GM12878 (cell line): ENCODE results near the gene RAD52. TPM values are rescaled to one million over a fixed set of nuclear protein-coding genes. Genes with fewer than 3 reads are reported as not detected.

Experiments used
- ATAC-seq: fragments of 200-7000 bp; cut with Tn5 transposase; 3 replicates; pipeline ENCODE4 v1.9.1; 2020; ENCODE audit warnings: mild to moderate bottlenecking, moderate library complexity
- BruUV-seq: library from RNA; stranded (reverse); fragments of 400-500 nt; replicated peaks from 2 replicates; lab custom pipeline; 2021; lab: Mats Ljungman, UMichigan
- CTCF ChIA-PET: fragments of 300-600 bp; sonication (Branson Sonifier 250); formaldehyde crosslinking; extraction: SDS; loops from one replicate; lab custom pipeline; 2021; ENCODE audit warnings: inconsistent platforms; lab: Yijun Ruan, JAX
- POLR2A ChIA-PET: fragments of 350-600 bp; formaldehyde crosslinking; extraction: SDS; loops from one replicate; lab custom pipeline; 2021; ENCODE audit warnings: inconsistent platforms; lab: Charles Lee
- RAD21 ChIA-PET: fragments of 300-600 bp; sonication (Branson Sonifier 250); formaldehyde crosslinking; loops from one replicate; lab custom pipeline; 2023; ENCODE audit warnings: antibody characterized with exemption; ENCODE audit not compliant: unreplicated experiment; lab: Charles Lee
- SMC1A ChIA-PET: fragments of 300-600 bp; sonication (Branson Sonifier 250); formaldehyde crosslinking; loops from one replicate; lab custom pipeline; 2023; ENCODE audit not compliant: unreplicated experiment, uncharacterized antibody; lab: Charles Lee
- DNase-seq: peaks from one replicate; pipeline ENCODE4 v3.0.0-alpha.2; 2011; ENCODE audit warnings: low read depth, low spot score
- FAIRE-seq: peaks from 3 replicates; lab custom pipeline; 2011; peaks lifted over from hg19 to GRCh38; lab: Jason Lieb, UNC
- H2AFZ ChIP-seq: 2 replicates; pipeline ENCODE4 v1.6.0; 2011; ENCODE audit warnings: low read depth, low read length, control low read depth; ENCODE audit not compliant: control insufficient read depth
- H3K27ac ChIP-seq: 2 replicates; pipeline ENCODE4 v1.5.1; 2011; ENCODE audit warnings: control low read depth; ENCODE audit not compliant: control insufficient read depth, insufficient read depth
- H3K27me3 ChIP-seq, 2 experiments: replicated peaks in 1 of 2; 2 replicates each; pipeline versions ENCODE4 v1.6.0 to v1.6.1; 2011; ENCODE audit warnings: low read length in 1 of 2; ENCODE audit not compliant: control insufficient read depth in 2 of 2, insufficient read depth in 2 of 2
- H3K36me3 ChIP-seq, 2 experiments: 2 replicates each; pipeline ENCODE4 v1.5.1; 2011; ENCODE audit warnings: low read length in 1 of 2; ENCODE audit not compliant: control insufficient read depth in 2 of 2, insufficient read depth in 2 of 2
- H3K4me1 ChIP-seq: 2 replicates; pipeline ENCODE4 v1.6.1; 2011; ENCODE audit warnings: mild to moderate bottlenecking, low read length, moderate library complexity, mixed read lengths; ENCODE audit not compliant: control insufficient read depth, insufficient read depth
- H3K4me2 ChIP-seq: 2 replicates; pipeline ENCODE4 v1.6.0; 2011; ENCODE audit warnings: control low read depth; ENCODE audit not compliant: control insufficient read depth, insufficient read depth
- H3K4me3 ChIP-seq: fragments of 200-600 bp; sonication (generic); 2 replicates; pipeline ENCODE4 v1.5.1; 2016
- H3K79me2 ChIP-seq: 2 replicates; pipeline ENCODE4 v1.6.0; 2011; ENCODE audit warnings: low read length; ENCODE audit not compliant: control insufficient read depth, insufficient read depth
- H3K9ac ChIP-seq: 2 replicates; pipeline ENCODE4 v1.8.0; 2011; ENCODE audit warnings: low read length, control low read depth, mixed read lengths; ENCODE audit not compliant: control insufficient read depth, insufficient read depth
- H3K9me3 ChIP-seq: replicated peaks from 3 replicates; pipeline ENCODE4 v1.5.1; 2011; ENCODE audit warnings: mild to moderate bottlenecking, low read length; ENCODE audit not compliant: control insufficient read depth, insufficient read depth
- H4K20me1 ChIP-seq: 2 replicates; pipeline ENCODE4 v1.6.0; 2011; ENCODE audit not compliant: control insufficient read depth, insufficient read depth
- CBX5 ChIP-seq: sonication (generic); IDR thresholded peaks from 2 replicates; pipeline ENCODE4 v1.6.1; 2016; ENCODE audit warnings: low read depth, moderate library complexity, mild to moderate bottlenecking, inconsistent platforms
- MEF2A ChIP-seq: IDR thresholded peaks from 2 replicates; pipeline ENCODE4 v1.6.1; 2011; ENCODE audit warnings: low read depth, mild to moderate bottlenecking, low read length, moderate library complexity; ENCODE audit not compliant: insufficient read depth
- MTA3 ChIP-seq: IDR thresholded peaks from 2 replicates; pipeline ENCODE4 v1.6.1; 2012; ENCODE audit warnings: low read length, inconsistent platforms, borderline replicate concordance
- POLR2AphosphoS5 ChIP-seq: IDR thresholded peaks from 2 replicates; pipeline ENCODE4 v1.6.1; 2011; ENCODE audit warnings: mild to moderate bottlenecking, low read length, inconsistent platforms
- ZNF217 ChIP-seq: fragments of 450-650 bp; IDR thresholded peaks from 2 replicates; pipeline ENCODE4 v1.6.1; 2017; ENCODE audit warnings: antibody characterized with exemption, mild to moderate bottlenecking
- ZZZ3 ChIP-seq: IDR thresholded peaks from 2 replicates; pipeline ENCODE4 v1.6.1; 2011; ENCODE audit warnings: low read depth; ENCODE audit not compliant: control insufficient read depth, insufficient read length
- WGBS: methylation state at CpG from one replicate; pipeline ENCODE4 v1.1.6; 2016; ENCODE audit warnings: low lambda C conversion rate; ENCODE audit not compliant: insufficient replicate concordance, insufficient coverage; ENCODE audit errors: missing lambda C conversion rate; 5-methylcytosine and 5-hydroxymethylcytosine counted together
- in situ Hi-C: fragments of 300-500 bp; cut with MboI; formaldehyde crosslinking; loops from 9 replicates; pipeline ENCODE4 v1.14.3; 2018; ENCODE audit warnings: mixed read lengths
- intact Hi-C: fragments of 100-400 bp; cut with micrococcal nuclease; formaldehyde crosslinking; loops from one replicate; pipeline ENCODE4 v1.14.2; 2022; ENCODE audit not compliant: unreplicated experiment
- polyA plus RNA-seq, 11 experiments: library from polyadenylated mRNA; depleted of rRNA in 4 of 11; unstranded in 6 of 11; stranded (reverse) in 5 of 11; fragments of >200 nt; fragmentation: Nextera tagmentation in 4 of 11; fragmentation: Illumina TruSeq in 1 of 11; extraction: Ambion mirVana in 4 of 11; extraction: Trizol in 1 of 11; gene quantifications; 1 replicate in 1 of 11; 2 replicates in 10 of 11; pipeline versions ENCODE4 v1.2.1 to v1.2.3, GENCODE V29; 2011 to 2016; ENCODE audit warnings: inconsistent platforms in 2 of 11, missing spikeins in 2 of 11, low read depth in 1 of 11
- total RNA-seq, 4 experiments: library from RNA; depleted of rRNA in 3 of 4; stranded (reverse); fragments of >200 nt in 3 of 4; fragmentation: Illumina TruSeq in 1 of 4; extraction: Trizol in 1 of 4; gene quantifications; 2 replicates each; pipeline versions ENCODE4 v1.2.1 to v1.2.3, GENCODE V29; 2013 to 2021
- TF ChIP-seq, protein P1 (sequence below): IDR thresholded peaks from 2 replicates; pipeline ENCODE4 v1.6.1; 2012; ENCODE audit warnings: low read depth, low read length, improper control_type of control experiment

Gene RAD52
- total and polyA plus RNA-seq, 10 of the 15 experiments (the other 5 are each of a cell fraction or from before 2014, with no cell fraction given), result 2.0 to 15.7 (median 8.9) TPM

DNA sequence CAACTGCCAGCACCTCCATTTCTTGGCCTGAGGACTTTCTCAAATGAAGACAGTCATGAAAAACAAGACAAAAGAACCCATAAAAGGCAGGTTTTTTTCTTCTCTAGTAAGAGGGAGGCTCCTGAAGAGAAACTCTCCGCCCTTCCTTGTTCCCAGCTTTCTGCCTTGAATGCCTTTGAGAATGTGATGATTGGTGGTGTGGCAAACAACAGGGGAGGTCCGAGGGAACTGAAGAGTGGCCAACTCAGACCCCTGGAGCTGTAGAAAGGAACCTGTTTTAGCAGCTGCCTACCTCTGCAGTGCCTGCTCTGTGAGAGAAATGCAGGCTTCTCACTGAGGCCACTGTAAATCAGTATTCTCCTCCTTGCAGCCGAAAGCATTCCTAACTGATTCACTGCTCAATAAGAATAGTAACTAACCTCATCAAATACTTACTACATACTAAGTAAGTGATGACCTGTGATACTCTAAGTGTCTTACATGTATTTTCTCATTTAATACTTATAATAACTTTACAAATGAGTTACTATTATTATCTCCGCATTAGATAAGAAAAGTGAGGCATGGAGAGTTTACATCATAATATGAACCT, 24.9 kb upstream of the RAD52 start:
- DNase-seq (no peak), ATAC-seq (no peak), FAIRE-seq (no peak)
- in situ Hi-C loops (no loop called here), intact Hi-C loops (no loop called here)
- TF ChIP-seq, protein P1, sequence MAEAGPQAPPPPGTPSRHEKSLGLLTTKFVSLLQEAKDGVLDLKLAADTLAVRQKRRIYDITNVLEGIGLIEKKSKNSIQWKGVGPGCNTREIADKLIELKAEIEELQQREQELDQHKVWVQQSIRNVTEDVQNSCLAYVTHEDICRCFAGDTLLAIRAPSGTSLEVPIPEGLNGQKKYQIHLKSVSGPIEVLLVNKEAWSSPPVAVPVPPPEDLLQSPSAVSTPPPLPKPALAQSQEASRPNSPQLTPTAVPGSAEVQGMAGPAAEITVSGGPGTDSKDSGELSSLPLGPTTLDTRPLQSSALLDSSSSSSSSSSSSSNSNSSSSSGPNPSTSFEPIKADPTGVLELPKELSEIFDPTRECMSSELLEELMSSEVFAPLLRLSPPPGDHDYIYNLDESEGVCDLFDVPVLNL, result no peak
- no peak for TF ChIP-seq MEF2A
- TF ChIP-seq ZZZ3, result no peak
- no peak for TF ChIP-seq ZNF217
- no peak for TF ChIP-seq CBX5
- no peak for TF ChIP-seq POLR2AphosphoS5
- ChIA-PET CTCF (no interaction called here), SMC1A (no interaction called here), POLR2A (no interaction called here), RAD21 (no interaction called here)
- H3K79me2 ChIP-seq, result no peaks in the 10 kb centered on the region
- H3K36me3 ChIP-seq, result no peaks in the 10 kb centered on the region
- H3K9ac ChIP-seq, result no peak overlapping the region
- H2AFZ ChIP-seq, result no peak overlapping the region
- H3K4me3 ChIP-seq, result no peak overlapping the region
- no peaks in the 10 kb centered on the region; the same call in 1 of the 2 replicates for H4K20me1 ChIP-seq
- H3K9me3 ChIP-seq, result no peaks in the 10 kb centered on the region; the same call in 2 of the 3 replicates
- H3K4me2 ChIP-seq, result no peak overlapping the region
- peaks cover 0 to 3% of the 10 kb centered on the region in 2 experiments; a peak in 2 of 4 replicates for H3K27me3 ChIP-seq
- 69% methylated on average over 4 of the region's 4 CpGs for WGBS
- no peak overlapping the region for H3K27ac ChIP-seq
- H3K4me1 ChIP-seq, result no peaks in the 10 kb centered on the region
- BruUV-seq, result no TSS peak

GRCh38 chr12:971991-972390, 22.5 kb upstream of the RAD52 start:
- Histone ChIP-seq H3K27me3 (no peaks in the 10 kb centered on the region; a peak in 2 of 4 replicates), H3K4me2 (no peak overlapping the region), H3K79me2 (no peaks in the 10 kb centered on the region), H3K36me3 (no peaks in the 10 kb centered on the region), H4K20me1 (no peaks in the 10 kb centered on the region), H3K9ac (no peak overlapping the region), H3K9me3 (no peaks in the 10 kb centered on the region), H3K4me1 (no peaks in the 10 kb centered on the region), H3K4me3 (no peak overlapping the region), H2AFZ (no peak overlapping the region), H3K27ac (no peak overlapping the region)
- WGBS, result 61% methylated on average over 4 of the region's 4 CpGs
- ChIA-PET RAD21 (interaction anchor here (0.7 kb wide), 1 partner anchor 20 kb away, joined by 3 read pairs; no protein-coding TSS in a partner anchor), POLR2A (no interaction called here), CTCF (interaction anchor here (1.5 kb wide), 1 partner anchor 13 kb away, joined by 3 read pairs; no protein-coding TSS in a partner anchor), SMC1A (no interaction called here)
- DNase-seq (no peak), ATAC-seq (no peak), FAIRE-seq (no peak)
- BruUV-seq, result no TSS peak
- in situ Hi-C loops (no loop called here), intact Hi-C loops (no loop called here)
- no peak for TF ChIP-seq MTA3
